Endometrium (tissue), 2 donors: ENCODE data around the gene POFUT1.
"Not testable (repeated sequence)": the region's sequence is repeated elsewhere in the genome, so short reads cannot be mapped to it uniquely, and the experiment has no call there.

Experiments
- FAIRE-seq: peaks from 2 replicates; lab custom pipeline; 2012; peaks lifted over from hg19 to GRCh38; lab: Jason Lieb, UNC
- donor health status: control.
- donor health status: control.

The POFUT1 gene

GRCh38 chr20:32207626-32208498, at the start of gene POFUT1, which contains the start of gene PLAGL2:
POFUT1 (plus strand) TSS chr20:32207880; CDS start chr20:32207942, 62 bp downstream.
PLAGL2 (minus strand) TSS chr20:32207743; CDS start chr20:32202178, 5,565 bp downstream.
- FAIRE-seq: no peak

- FAIRE-seq: no peak
Observed at GRCh38 chr20:32158351-32158750, 49.3 kb upstream of the POFUT1 start.

GRCh38 chr20:32158943-32159660, 48.6 kb upstream of the POFUT1 start:
- no peak for FAIRE-seq

GRCh38 chr20:32159766-32160221, 47.9 kb upstream of the POFUT1 start:
- FAIRE-seq: no peak

GRCh38 chr20:32160341-32160740, 47.3 kb upstream of the POFUT1 start:
- no peak for FAIRE-seq

- no peak for FAIRE-seq
Observed at GRCh38 chr20:32162351-32162750, 45.3 kb upstream of the POFUT1 start.

- FAIRE-seq: no peak
Observed at GRCh38 chr20:32163951-32164350, 43.7 kb upstream of the POFUT1 start.

- FAIRE-seq: no peak
Observed at GRCh38 chr20:32164984-32165735, 42.5 kb upstream of the POFUT1 start.

GRCh38 chr20:32165836-32166545, 41.7 kb upstream of the POFUT1 start:
- FAIRE-seq: no peak

GRCh38 chr20:32167552-32167951, 40.1 kb upstream of the POFUT1 start:
- FAIRE-seq: no peak

GRCh38 chr20:32168184-32168910, 39.3 kb upstream of the POFUT1 start:
- no peak for FAIRE-seq

- not testable (repeated sequence) for FAIRE-seq
Observed at GRCh38 chr20:32177696-32178095, 30.0 kb upstream of the POFUT1 start.

GRCh38 chr20:32179515-32179914, 28.2 kb upstream of the POFUT1 start:
- no peak for FAIRE-seq

GRCh38 chr20:32179934-32180333, 27.7 kb upstream of the POFUT1 start:
- no peak for FAIRE-seq

GRCh38 chr20:32181606-32182005, 26.1 kb upstream of the POFUT1 start:
- FAIRE-seq: no peak

GRCh38 chr20:32183947-32184635, 23.6 kb upstream of the POFUT1 start:
- no peak for FAIRE-seq

- FAIRE-seq: no peak
Observed at GRCh38 chr20:32184961-32185603, 22.6 kb upstream of the POFUT1 start.

- FAIRE-seq: no peak
Observed at GRCh38 chr20:32186506-32186905, 21.2 kb upstream of the POFUT1 start.

GRCh38 chr20:32188376-32189122, 19.1 kb upstream of the POFUT1 start:
- FAIRE-seq: no peak
